T-helper 2 cell (primary cell): ENCODE data around the gene UBE2V1.
"Not testable (repeated sequence)": the region's sequence is repeated elsewhere in the genome, so short reads cannot be mapped to it uniquely, and the experiment has no call there.

ENCODE experiments used
- DNase-seq, 5 experiments: peaks; one replicate each; pipeline versions ENCODE4 v3.0.0 to v3.0.0-alpha.2; 2012 to 2022

Gene UBE2V1

DNA sequence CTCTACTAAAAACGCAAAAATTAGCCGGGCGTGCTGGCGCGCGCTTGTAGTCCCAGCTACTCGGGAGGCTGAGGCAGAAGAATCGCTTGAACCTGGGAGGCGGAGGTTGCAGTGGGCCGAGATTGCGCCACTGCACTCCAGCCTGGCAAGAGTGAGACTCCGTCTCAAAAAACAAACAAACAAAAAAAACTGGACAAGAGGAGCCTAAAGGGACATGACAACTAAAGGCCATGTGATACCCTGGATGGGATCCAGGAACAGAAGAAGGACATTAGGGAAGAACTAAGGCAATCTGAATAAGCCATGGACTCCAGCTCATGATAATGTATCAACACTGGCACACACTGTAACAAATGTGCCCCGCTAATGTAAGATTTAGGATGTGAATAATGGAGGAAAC, 24.8 kb upstream of the UBE2V1 start:
- not testable (repeated sequence) for DNase-seq

DNA sequence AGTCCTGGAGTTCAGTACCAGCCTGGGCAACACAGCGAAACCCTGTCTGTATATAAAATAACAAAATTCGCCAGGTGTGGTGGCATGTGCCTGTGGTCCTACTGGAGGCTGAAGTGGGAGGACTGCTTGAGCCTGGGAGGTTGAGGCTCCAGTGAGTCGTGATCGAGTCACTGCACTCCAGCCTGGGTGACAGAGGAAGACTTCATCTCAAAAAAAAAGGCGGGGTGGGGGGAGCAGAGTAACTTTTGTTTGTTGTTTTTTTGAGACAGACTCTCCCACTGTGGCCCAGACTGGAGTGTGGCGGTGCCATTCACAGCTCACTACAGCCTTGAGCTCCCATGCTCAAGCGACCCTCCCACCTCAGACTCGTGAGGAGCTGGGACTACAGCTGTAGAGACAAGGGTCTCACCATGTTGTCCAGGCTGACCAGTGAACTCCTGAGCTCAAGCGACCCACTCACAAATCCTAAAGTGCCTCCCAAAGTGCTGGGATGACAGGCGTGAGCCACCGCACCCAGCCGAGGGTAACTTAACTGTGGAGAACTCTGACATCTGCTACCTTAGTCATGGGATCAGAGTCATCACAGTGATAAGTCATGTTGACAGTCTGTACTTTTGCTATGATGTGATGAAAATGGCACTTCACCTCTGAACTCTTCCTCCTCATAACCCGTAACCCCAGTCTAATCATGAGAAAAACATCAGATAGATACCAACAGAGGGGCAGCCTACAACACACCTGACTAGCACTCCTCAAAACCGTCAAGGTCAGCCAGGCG, 24.1 kb upstream of the UBE2V1 start:
- no peak for DNase-seq

DNA sequence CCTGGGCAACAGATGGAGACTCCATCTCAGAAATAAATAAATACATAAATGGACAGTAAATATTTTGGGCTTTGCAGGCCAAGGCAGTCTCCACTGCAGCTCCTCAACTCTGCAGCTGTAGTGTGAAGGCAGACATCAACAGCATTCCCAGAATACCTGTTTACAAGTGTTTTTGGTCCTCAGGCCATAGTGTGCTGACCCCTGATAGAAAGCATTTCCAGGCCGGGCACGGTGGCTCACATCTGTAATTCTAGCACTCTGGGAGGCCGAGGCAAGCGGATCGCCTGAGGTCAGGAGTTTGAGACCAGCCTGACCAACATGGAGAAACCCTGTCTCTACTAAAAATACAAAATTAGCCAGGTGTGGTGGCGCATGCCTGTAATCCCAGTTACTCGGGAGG, 22.2 kb upstream of the UBE2V1 start:
- not testable (repeated sequence) for DNase-seq

DNA sequence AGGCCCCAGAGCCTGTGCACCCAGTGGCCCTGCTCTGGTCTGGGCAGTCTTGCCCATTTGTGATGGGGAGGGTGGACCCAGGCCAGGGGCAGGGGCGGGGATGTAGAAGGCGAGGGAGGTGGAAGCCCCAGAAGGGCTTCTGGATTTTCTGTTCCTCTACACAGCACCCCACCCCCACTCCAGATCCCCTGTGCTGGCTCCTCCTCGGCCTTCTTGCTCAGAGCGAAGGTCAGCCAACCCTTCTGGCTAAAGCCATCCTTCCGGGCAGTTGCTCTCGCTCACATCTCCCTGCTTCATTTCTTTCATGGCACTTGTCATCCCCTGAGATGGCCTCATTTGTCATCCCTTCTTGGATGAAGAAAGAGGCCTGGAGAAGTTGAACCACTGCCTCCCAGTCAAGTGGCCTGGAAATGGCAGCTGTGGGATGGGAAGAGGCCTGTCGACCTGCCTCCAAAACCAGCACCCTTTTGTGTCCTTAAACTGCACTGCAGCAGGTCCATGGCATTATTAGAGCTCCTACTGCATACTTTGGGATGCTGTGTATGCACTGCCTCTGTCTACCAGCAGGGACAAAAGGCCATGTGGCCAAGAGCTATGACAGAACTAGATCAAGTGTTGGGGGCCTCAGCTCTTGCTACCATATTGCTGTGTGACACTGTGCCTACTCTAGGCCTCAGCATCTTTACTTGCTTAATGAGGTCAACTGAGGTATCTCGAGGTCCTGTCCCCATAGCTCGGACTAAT, 20.7 kb upstream of the UBE2V1 start:
- no peak for DNase-seq

DNA sequence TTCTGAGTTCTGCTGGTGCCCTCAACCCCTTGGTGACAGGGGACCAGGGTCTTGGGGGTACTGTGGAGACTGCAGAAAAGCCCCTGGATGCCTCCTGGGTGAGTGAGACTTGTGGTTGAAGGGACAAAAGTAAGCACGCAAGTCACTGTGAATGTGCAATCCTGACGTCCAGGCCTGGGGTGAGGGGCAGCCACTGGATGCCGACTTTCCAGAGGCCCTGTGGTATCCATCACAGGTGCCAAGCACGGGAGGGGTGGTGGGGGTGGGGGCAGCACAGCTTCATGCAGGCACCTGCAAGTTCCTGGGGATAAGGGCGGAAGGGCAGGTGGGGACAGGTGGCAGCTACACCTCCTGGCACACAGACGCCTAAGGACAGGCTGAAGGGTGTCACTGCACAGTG, 20.1 kb upstream of the UBE2V1 start:
- no peak for DNase-seq

DNA sequence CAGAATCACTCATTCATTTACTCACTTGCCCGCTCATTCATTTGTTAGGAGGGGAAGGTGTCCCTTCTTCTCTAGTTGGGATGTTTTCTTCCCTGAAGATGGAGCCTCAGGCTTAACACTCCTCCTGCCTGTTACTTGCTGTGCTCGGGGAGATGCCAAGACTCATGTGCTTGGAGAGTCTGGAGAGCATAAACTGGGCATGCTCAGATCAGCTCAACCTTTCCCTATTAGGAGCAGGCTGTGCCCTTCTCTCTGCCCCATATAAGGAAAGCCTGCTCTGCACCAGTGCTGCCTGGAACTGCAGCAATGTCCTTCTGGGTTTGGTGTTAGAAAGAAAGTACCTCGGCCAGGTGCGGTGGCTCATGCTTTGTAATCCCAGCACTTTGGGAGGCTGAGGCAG, 18.0 kb upstream of the UBE2V1 start:
- no peak for DNase-seq

DNA sequence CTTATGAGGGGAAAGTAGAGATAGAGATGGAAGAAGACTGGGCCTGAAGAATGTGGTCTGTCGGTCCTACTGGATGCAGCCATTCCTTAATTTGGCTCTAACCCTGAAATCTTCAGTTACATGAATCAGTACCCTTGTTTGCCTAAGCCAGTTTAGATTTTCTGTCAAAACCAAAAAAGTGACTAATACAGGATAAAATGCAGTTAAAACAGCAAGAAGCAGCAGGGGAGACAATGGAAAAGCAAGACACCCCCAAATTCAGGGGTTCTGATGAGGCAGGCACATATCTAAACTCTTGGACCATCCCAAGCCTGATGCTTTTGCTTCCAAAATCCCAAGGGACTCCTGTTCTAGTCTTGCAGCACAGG, 17.4 kb upstream of the UBE2V1 start:
- no peak for DNase-seq

DNA sequence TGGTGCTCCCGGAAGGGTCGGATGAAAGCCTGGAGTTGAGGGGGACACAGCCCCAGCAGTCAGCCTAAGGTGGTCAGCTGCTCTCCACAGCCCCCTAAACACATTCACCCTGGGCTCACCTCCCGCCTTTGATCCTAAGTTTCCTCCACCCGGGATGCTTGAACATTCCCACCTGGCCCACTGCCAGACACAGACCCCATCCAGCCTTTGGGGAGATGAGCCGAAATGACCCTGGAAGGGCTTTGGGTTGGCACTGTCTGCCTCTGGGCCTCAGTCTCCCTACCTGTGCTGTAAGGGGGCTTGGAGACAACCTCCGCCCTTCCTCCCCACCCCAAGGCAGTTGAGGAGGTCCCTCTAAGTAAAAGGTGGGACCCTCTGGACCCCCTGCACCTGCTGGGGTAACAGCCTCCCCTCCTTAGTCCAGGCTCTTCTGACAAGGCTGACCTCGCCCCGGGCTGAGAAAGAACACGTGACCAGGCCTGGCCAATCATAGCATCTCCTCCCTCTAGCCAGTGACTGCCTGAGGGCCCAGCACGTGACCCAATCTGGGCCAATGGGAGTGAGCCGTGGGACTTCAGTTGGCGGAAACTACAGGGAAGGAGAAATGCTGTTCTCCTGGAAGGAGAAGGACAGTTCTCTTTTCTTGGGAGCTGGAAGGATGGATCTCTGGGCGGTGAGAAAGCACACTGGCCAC, 16.9 kb upstream of the UBE2V1 start:
- DNase-seq, result no peak

DNA sequence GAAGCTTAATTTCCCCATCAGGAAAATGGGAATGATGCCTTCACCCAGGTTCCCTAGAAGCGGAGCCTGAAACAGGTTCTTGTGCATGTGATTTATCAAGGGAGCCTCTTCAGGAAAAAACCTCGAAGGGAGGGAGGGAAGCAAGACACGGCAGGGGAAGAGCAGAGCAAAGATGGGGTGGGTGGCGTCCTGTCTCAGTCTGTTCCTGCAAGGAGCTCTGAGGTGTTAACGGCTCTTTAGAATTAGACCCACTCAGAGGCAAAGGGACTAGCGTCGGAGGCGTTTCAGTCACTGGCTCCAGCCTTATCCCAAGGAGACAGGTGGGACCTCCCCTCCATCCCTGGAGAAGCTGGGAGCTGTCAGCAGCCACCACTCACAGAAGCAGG, 15.6 kb upstream of the UBE2V1 start:
- DNase-seq, result no peak

DNA sequence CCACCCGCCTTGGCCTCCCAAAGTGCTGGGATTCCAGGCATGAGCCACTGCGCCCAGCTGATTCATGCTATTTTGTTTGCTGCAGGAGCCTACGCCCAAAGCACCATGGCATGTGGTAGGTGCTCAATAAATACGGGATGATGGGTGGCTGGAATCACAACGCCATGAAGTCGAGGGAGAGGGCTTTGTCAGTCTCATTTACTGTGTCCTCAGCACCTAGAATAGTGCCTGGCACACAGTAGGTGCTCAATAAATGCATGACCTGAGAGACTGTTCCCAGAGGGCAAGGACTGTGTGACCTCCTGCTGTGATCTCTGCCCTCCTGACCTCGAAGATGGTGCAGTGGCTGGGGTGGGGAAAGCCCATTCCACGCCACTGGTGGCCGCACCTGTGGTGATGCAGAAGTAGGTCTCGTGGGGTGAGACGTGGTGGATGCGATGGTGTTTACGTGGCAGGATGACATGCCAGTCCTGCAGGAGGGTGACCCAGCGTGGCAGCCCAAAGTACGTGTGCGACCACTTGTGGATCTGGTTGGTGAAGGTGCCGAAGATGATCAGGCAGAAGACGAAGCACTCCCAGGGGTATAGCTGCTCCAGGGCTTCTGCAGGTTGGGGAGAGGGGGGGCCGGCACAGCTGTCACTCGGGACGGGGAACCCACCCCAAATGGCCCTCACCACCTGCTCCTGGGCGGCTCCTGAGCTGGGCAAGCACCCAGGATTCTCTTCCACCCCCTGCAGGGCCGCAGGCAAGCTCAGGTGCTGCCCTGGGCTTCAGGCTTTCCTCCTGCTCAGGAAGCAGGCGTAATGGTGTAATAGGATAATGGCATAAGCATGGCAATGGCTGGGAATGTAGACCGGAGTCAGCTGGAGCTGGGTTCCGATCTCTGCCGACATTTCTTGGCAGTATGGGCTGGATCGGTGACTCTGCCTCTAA, 14.9 kb upstream of the UBE2V1 start:
- no peak for DNase-seq

DNA sequence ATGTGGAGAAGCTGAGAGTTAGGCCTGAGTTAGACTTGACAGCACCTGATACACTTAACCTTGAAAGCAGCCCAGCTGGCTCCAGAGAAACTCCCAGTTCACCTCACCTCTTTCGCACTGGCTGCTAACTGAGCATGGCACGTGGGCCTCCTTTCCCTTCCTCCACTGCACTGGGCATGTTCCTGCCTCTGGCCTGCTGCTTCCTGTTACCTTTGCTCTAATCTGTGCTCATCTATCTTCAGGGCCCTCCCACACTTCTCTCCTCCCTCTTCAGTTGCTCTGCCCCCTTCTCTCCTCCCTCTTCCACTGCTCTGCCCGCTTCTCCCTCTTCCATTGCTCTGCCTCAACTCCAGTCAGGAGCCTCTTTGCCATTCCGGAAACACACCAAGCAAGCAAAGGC, 13.7 kb upstream of the UBE2V1 start:
- DNase-seq, result peak in 1 of 5 experiments; percentile 27

DNA sequence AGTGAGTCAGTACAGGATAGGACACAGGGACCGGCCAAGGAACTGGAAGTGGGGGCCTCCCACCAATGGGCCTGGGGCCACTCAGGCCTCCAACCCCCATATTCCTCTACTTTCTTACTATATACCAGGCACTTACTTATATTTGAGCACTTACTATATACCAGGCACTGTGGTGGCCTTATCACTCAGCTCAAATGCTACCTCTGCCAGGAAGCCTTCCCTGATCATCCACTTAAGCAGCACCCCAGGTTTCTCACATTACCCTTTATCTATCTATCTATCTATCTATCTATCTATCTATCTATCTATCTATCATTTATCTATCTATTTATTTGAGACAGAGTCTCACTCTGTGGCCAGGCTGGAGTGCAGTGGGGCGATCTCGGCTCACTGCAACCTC, 12.3 kb upstream of the UBE2V1 start:
- DNase-seq, result no peak

DNA sequence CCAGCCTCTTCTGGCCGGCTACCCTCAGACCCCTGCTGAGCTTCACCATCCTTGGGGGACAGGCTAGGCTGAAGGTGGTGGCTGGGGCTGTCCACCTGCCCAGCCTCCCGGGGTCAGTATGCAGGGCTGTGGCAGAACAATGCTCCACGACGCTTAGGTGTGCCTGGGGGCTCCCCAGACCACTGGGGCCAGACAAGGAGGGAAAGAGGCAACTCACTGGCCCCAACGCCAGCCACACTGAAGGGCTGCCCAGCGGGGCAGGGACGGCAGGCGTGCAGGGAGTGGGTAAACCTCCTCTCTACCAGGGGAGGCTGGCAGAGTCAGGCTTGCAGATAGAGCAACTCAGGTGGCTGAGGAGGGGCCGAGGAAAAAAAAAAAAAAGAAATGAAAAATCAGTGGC, 11.5 kb upstream of the UBE2V1 start:
- no peak for DNase-seq

DNA sequence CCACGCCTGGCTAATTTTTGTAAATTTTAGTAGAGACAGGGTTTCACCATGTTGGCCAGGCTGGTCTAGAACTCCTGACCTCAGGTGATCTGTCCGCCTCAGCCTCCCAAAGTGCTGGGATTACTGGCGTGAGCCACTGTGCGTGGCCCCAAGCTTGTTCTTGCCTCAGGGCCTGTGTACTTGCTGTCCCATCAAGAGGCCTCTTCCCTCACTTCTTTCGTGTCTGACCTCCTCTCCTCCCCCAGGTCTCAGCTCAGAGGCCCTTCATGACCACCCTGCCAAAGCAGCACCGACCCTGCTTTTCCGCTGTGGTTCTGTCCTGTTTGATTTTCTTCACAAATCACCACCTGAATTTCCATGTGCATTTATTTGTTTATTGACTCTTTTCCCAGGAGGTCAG, 10.5 kb upstream of the UBE2V1 start:
- DNase-seq, result no peak

DNA sequence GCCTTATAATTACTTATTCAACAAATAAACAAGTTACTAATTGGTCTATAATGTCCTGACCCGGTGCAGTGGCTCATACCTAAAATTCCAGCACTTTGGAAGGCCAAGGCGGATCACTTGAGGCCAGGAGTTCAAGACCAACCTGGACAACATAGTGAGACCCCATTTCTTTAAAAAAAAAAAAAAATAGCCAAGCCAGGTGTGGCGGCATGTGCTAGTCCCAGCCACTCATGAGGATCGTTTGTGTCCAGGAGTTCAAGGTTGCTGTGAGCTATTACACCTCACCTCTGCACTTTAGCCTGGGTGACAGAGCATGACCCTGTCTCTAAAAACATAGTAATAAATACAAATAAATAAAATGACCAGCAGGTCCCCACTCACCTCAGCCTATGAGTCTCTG, 9.8 kb upstream of the UBE2V1 start:
- no peak for DNase-seq

DNA sequence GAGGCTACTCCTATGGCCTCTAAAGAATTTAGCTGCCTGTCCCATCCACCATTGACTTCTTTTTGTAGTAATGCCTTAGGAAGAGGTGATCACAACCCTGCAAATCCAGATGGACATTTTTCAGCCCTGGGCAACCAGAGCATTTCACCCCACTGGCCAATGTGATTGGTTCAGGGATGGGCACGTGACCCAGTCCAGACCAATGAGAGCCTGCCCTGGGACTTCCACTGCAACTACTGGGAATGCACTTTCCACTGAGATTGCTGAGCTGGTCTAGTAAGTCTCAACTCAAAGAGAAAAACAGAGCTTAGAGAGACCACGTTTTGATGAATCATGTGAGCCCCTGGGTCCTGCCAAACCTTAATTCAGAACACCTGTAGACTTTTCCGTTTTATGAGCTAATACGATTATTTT, 8.9 kb upstream of the UBE2V1 start:
- DNase-seq, result no peak

DNA sequence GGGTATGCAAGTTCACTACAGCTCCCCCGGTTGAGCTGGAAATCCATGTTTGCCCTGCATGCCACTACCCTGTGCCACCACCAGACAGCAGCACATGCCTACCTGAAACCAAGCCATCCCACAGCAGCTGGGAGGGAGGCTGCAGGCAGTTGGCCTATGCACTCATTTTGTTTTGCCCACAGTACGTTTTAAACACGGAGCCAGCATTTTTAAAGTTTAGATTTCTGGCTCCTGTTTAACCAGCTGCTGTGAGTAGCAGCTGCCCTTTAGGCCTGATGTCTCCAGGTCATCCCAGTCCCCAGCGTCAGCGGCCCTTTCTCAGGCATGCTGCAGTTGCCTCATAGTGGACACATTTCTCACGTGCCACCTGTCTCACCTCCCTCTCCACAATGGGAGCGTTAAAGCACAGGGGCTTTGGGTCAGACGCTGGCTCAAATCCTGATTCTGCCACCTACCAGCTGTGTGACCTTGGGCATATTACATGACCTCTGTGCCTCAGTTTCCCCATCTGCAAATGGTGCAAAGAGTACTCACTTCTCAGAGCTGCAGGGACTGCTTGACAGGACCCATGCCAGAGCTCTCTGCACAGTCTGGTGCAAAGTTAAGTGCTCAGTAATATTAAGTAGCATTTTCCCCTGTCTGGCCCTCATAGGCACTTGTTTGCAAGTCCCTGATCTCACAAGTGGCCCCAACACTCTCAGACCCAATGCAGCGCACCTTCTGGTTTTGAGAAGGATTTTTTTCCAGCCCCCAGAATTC, 8.2 kb upstream of the UBE2V1 start:
- peak in 4 of 5 experiments; percentile 36 to 79 (median 44) for DNase-seq

DNA sequence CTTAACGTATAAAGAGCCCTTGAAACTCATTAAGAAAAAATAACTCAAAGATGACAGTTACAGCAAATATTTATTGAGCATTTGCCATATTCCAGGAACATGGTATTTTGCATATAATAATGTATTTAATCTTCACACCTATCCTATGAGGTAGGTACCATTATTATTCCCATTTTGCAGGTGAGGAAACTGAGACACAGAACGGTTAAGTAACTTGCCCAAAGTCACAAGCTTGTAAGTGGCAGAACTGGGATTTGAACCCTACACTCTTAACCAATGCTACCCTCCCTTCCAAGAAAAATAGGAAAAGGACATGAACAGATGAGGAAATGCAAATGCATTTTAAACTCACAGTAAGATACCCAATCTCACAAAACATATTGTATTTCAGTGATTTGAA, 5.3 kb upstream of the UBE2V1 start:
- no peak for DNase-seq

DNA sequence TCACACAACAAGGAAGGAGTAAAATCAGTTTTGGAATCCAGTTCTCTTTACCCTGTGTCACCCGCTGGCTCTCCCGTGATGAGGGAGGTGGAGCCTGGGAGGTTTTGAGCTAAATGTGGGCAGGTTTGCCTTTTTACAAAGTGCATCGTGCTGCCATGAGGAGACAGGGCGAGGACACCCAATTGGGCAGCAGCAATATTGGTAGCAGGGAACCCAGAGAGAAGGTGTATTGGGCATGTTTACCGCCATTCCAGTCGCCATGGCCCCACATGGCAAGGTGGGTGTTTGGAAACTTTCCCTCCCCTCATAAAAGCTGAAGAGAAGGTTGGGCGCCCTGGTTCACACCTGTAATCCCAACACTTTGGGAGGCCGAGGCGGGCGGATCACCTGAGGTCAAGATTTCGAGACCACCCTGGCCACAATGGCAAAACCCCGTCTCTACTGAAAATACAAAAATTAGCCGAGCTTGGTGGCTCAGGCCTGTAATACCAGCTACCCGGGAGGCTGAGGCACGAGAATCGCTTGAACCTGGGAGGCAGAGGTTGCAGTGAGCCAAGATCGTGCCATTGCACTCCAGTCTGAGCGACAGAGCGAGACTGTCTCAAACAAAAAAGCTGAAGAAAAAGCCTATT, 3.5 kb upstream of the UBE2V1 start:
- DNase-seq, result peak in 1 of 5 experiments; percentile 30

DNA sequence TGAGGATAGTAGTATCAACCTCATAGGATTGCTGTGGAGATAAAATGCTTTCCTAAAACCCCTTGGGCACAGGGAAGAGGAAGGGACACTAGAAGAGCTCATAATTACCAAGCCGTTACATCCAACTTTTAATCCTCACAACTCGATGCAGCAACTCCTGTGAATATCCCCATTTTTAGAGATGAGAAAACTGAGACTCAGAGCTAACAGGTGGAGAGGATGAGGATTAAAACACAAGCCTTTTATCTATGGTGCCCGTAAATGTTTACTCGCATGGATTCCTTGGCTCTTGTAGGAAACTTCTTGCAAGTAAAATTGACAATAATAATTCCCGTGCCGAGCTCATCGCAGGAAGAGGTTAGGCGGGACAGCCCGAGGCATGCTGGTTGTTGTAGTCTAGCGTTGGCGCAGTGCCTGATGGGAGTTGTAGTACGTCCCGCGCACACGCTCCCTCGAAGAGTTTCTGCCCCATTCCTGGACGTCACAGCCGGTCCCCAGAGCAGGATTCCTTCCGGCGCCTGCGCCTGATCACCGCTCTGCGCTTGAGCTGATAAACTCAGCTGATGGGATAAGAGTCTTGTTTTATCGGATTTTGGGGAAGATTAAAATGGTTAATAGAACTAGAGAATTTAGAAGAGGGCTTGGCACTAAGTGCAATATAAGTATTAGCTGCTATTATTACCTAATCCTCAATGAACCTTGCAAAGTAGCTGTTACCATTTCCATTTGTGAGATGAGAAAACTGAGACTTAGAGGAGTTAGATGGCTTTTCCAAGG, 2.8 kb upstream of the UBE2V1 start:
- DNase-seq, result peak; percentile 77 to 94 (median 85)
